ENCODE measurements around the gene SLC22A2. TPM values are rescaled to one million over a fixed set of nuclear protein-coding genes. Genes with fewer than 3 reads are reported as not detected.

The SLC22A2 gene
- total and polyA plus RNA-seq, 2 donors (not counting 3 experiments of a cell fraction or from before 2014, with no cell fraction given) = not detected

DNA sequence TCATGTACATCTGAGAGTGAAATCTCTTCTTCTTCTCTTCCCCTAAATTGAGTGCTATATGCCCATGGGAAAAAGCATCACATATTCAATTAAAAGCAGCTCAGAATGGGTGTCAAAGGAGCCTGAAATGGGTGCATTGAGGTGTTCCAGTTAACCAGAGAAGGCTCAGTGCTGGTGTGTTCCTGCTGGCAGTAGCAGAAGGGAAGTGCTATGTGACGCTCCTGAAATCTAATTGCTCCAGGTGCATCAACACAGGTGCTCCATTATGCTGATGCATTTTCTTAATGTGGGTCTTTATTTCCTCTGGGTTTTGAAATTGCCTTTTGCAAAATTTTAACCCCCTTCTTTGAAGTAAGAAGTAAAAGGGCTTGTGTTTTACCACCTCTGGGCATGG lies 17.9 kb downstream of the SLC22A2 start:
- no peaks in the 10 kb centered on the region for H3K9me1 ChIP-seq (replicated peaks; ENCODE audit: control insufficient read depth, extremely low read depth, insufficient read depth, low read length)
- no peak overlapping the region for H2AFZ ChIP-seq (ENCODE audit: low read depth, low read length)
- no peak overlapping the region for H3K9ac ChIP-seq (replicated peaks; ENCODE audit: extremely low read depth, insufficient read depth, low read length)
- no peak overlapping the region for H3K27ac ChIP-seq (ENCODE audit: insufficient read depth, low read depth, low read length)
- ChIA-PET POLR2A (no interaction called here), CTCF (no interaction called here)
- H3K4me1 ChIP-seq (ENCODE audit: control insufficient read depth, extremely low read depth, insufficient read depth, low read length) = no peaks in the 10 kb centered on the region
- no TSS peak for BruUV-seq (replicated peaks)
- FAIRE-seq = no peak
- H3K4me2 ChIP-seq (ENCODE audit: insufficient read depth, low read length) = no peak overlapping the region
- DNase-seq (ENCODE audit: low read depth, low spot score) = no peak
- H3K9me3 ChIP-seq (replicated peaks; ENCODE audit: control insufficient read depth, insufficient read depth, low read length) = peaks cover 2% of the 10 kb centered on the region
- dilution Hi-C loops (cut with MboI; ENCODE audit: extremely low pct_ligation_motif_present, low sequenced_read_pairs) = no loop called here
- no peaks in the 10 kb centered on the region for H3K36me3 ChIP-seq (ENCODE audit: control insufficient read depth in 2 of 2, extremely low read depth in 1 of 2, insufficient read depth in 2 of 2, low read length in 2 of 2)
- H4K20me1 ChIP-seq (replicated peaks; ENCODE audit: control insufficient read depth, extremely low read depth, insufficient read depth, low read length) = no peaks in the 10 kb centered on the region
- no peaks in the 10 kb centered on the region for H3K27me3 ChIP-seq (ENCODE audit: control insufficient read depth in 2 of 2, insufficient read depth in 2 of 2, low read length in 2 of 2)
- TF ChIP-seq JUN (IDR thresholded peaks at IDR 0.05; ENCODE audit: borderline replicate concordance, insufficient read depth, insufficient read length, low read depth) (no peak), EZH2 (IDR thresholded peaks at IDR 0.05; ENCODE audit: borderline replicate concordance, low read depth, low read length, severe bottlenecking) (no peak), GATA2 (IDR thresholded peaks at IDR 0.05; ENCODE audit: insufficient read depth, insufficient read length, low read depth, low read length) (no peak), FOS (IDR thresholded peaks at IDR 0.05; ENCODE audit: borderline replicate concordance, insufficient read depth, low read length) (no peak), MYC (IDR thresholded peaks at IDR 0.05; ENCODE audit: low read depth, low read length) (no peak)
- H3K4me3 ChIP-seq (replicated peaks in 1 of 3; ENCODE audit: insufficient read depth in 1 of 3, low read depth in 1 of 3, low read length in 3 of 3) = no peak overlapping the region
- no peaks in the 10 kb centered on the region for H3K79me2 ChIP-seq (ENCODE audit: control insufficient read depth, insufficient read depth, low read length)
- intact Hi-C loops (cut with micrococcal nuclease) = no loop called here

DNA sequence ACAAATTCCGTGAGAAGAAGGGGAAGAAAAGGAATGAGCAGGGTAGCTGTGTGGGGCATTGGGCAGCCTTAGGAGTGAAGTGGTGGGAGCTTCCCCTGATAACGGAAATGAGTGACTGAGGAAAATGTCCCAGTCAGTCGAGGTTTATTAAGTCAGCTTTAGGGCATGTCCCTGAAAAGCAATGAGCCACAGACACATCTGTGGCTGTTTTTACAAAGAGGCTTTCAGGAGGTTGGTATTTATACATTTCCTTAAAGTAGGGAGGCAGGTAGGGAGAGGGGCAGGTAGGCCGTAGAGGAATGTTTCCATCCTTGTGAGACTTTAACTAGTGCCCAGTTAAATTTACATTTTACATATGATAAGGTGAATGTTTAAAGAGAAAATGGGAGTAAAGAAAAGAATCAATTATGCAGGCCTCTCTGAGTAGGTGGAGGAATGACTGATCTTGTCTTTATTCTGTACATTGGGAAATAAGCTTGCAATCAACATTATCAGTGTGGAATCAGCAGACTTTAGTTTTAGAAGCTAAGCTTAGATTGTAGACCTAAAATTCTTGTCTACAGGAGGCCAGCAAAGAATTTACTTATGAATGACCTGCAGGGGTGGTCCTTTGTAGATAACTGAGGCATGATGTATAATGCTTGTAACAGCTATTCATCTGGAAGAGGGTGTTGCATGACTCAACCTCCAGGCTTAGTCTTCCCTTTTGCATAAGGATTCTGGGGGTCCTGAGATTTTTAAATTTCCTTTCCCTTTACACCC lies 18.5 kb downstream of the SLC22A2 start:
- ChIA-PET POLR2A (no interaction called here), CTCF (no interaction called here)
- dilution Hi-C loops (cut with MboI; ENCODE audit: extremely low pct_ligation_motif_present, low sequenced_read_pairs) = no loop called here
- H3K4me1 ChIP-seq (ENCODE audit: control insufficient read depth, extremely low read depth, insufficient read depth, low read length) = no peaks in the 10 kb centered on the region
- H3K36me3 ChIP-seq (ENCODE audit: control insufficient read depth in 2 of 2, extremely low read depth in 1 of 2, insufficient read depth in 2 of 2, low read length in 2 of 2) = no peaks in the 10 kb centered on the region
- H3K27ac ChIP-seq (ENCODE audit: insufficient read depth, low read depth, low read length) = no peak overlapping the region
- H3K9ac ChIP-seq (replicated peaks; ENCODE audit: extremely low read depth, insufficient read depth, low read length) = no peak overlapping the region
- H3K9me3 ChIP-seq (replicated peaks; ENCODE audit: control insufficient read depth, insufficient read depth, low read length) = peaks cover 1% of the 10 kb centered on the region
- no peak for FAIRE-seq
- TF ChIP-seq GATA2 (IDR thresholded peaks at IDR 0.05; ENCODE audit: insufficient read depth, insufficient read length, low read depth, low read length) (no peak), FOS (IDR thresholded peaks at IDR 0.05; ENCODE audit: borderline replicate concordance, insufficient read depth, low read length) (no peak), POLR2AphosphoS5 (IDR thresholded peaks at IDR 0.05; ENCODE audit: insufficient read depth, low read depth, low read length) (no peak)
- H3K9me1 ChIP-seq (replicated peaks; ENCODE audit: control insufficient read depth, extremely low read depth, insufficient read depth, low read length) = no peaks in the 10 kb centered on the region
- intact Hi-C loops (cut with micrococcal nuclease) = no loop called here
- H3K4me2 ChIP-seq (ENCODE audit: insufficient read depth, low read length) = no peak overlapping the region
- no peaks in the 10 kb centered on the region for H3K79me2 ChIP-seq (ENCODE audit: control insufficient read depth, insufficient read depth, low read length)
- no peak overlapping the region for H3K4me3 ChIP-seq (replicated peaks in 1 of 3; ENCODE audit: insufficient read depth in 1 of 3, low read depth in 1 of 3, low read length in 3 of 3)
- H4K20me1 ChIP-seq (replicated peaks; ENCODE audit: control insufficient read depth, extremely low read depth, insufficient read depth, low read length) = no peaks in the 10 kb centered on the region
- DNase-seq (ENCODE audit: low read depth, low spot score) = no peak
- no TSS peak for BruUV-seq (replicated peaks)
- H3K27me3 ChIP-seq (ENCODE audit: control insufficient read depth in 2 of 2, insufficient read depth in 2 of 2, low read length in 2 of 2) = no peaks in the 10 kb centered on the region
- H2AFZ ChIP-seq (ENCODE audit: low read depth, low read length) = no peak overlapping the region

Measured in endothelial cell of umbilical vein (primary cell).